ENCODE measurements around the gene DOK6.
"Not testable (repeated sequence)": the region's sequence is repeated elsewhere in the genome, so short reads cannot be mapped to it uniquely, and the experiment has no call there.

The DOK6 gene

GRCh38 chr18:69834980-69835379 lies 434.3 kb downstream of the DOK6 start:
- not testable (repeated sequence) for DNase-seq

- no peak for DNase-seq
These were observed 437.3 kb downstream of the DOK6 start for GRCh38 chr18:69838003-69838402.

GRCh38 chr18:69838620-69839411 lies 438.1 kb downstream of the DOK6 start:
- DNase-seq: peak; percentile 56

- DNase-seq: no peak
These were observed 438.8 kb downstream of the DOK6 start for GRCh38 chr18:69839497-69839896.

GRCh38 chr18:69840001-69840400 lies 439.3 kb downstream of the DOK6 start:
- DNase-seq: no peak

GRCh38 chr18:69840445-69840844 lies 439.8 kb downstream of the DOK6 start:
- no peak for DNase-seq

GRCh38 chr18:69841117-69841516 lies 440.4 kb downstream of the DOK6 start:
- DNase-seq: no peak

- DNase-seq: no peak
These were observed 442.3 kb downstream of the DOK6 start for GRCh38 chr18:69843015-69843414.

- DNase-seq: no peak
These were observed 444.0 kb downstream of the DOK6 start for GRCh38 chr18:69844656-69845055.

- DNase-seq: no peak
These were observed 445.2 kb downstream of the DOK6 start for GRCh38 chr18:69845593-69846506.

GRCh38 chr18:69853051-69853450 lies 452.4 kb downstream of the DOK6 start:
- no peak for DNase-seq

- DNase-seq: no peak
These were observed 453.8 kb downstream of the DOK6 start for GRCh38 chr18:69854455-69854854.

GRCh38 chr18:69858897-69859296 lies 458.2 kb downstream of the DOK6 start:
- DNase-seq: no peak

GRCh38 chr18:69864802-69865201 lies 464.1 kb downstream of the DOK6 start:
- peak; percentile 23 for DNase-seq

GRCh38 chr18:69865776-69866175 lies 465.1 kb downstream of the DOK6 start:
- no peak for DNase-seq

GRCh38 chr18:69866212-69866611 lies 465.5 kb downstream of the DOK6 start:
- DNase-seq: no peak

- DNase-seq: no peak
These were observed 470.0 kb downstream of the DOK6 start for GRCh38 chr18:69870736-69871135.

- no peak for DNase-seq
These were observed 470.7 kb downstream of the DOK6 start for GRCh38 chr18:69871363-69871762.

GRCh38 chr18:69872661-69873060 lies 472.0 kb downstream of the DOK6 start:
- no peak for DNase-seq

GRCh38 chr18:69874058-69874457 lies 473.4 kb downstream of the DOK6 start:
- no peak for DNase-seq

- no peak for DNase-seq
These were observed 475.8 kb downstream of the DOK6 start for GRCh38 chr18:69876490-69876889.

GRCh38 chr18:69878213-69878933 lies 477.7 kb downstream of the DOK6 start:
- DNase-seq: no peak

GRCh38 chr18:69879051-69879450 lies 478.4 kb downstream of the DOK6 start:
- DNase-seq: not testable (repeated sequence)
